Hepatocyte (in vitro differentiated cells): ENCODE measurements around the gene STARD10. TPM values are rescaled to one million over a fixed set of nuclear protein-coding genes. Genes with fewer than 3 reads are reported as not detected.
A peak's percentile ranks its signal among the peaks of the same experiment; 100 is the strongest.

Experiments
- DNase-seq: peaks from one replicate; pipeline ENCODE4 v3.0.0-alpha.2; 2016; ENCODE audit warnings: low spot score
- H2AFZ ChIP-seq: fragments of 200-600 bp; sonication (generic); 2 replicates; pipeline ENCODE4 v1.6.0; 2016; ENCODE audit warnings: antibody characterized with exemption, mild to moderate bottlenecking
- H3K27ac ChIP-seq: fragments of 200-600 bp; sonication (generic); 2 replicates; pipeline ENCODE4 v1.5.1; 2016; ENCODE audit warnings: mild to moderate bottlenecking
- H3K27me3 ChIP-seq: fragments of 200-600 bp; sonication (generic); 2 replicates; pipeline ENCODE4 v1.6.1; 2016
- H3K36me3 ChIP-seq: fragments of 200-600 bp; sonication (generic); replicated peaks from 2 replicates; pipeline ENCODE4 v1.5.1; 2016; ENCODE audit warnings: low read depth; ENCODE audit not compliant: insufficient read depth
- H3K4me1 ChIP-seq: fragments of 200-600 bp; sonication (generic); 2 replicates; pipeline ENCODE4 v1.5.1; 2016; ENCODE audit warnings: mild to moderate bottlenecking, moderate library complexity; ENCODE audit not compliant: insufficient read depth
- H3K4me2 ChIP-seq: fragments of 200-600 bp; sonication (generic); 2 replicates; pipeline ENCODE4 v1.6.0; 2016
- H3K4me3 ChIP-seq: fragments of 200-600 bp; sonication (generic); 2 replicates; pipeline ENCODE4 v1.5.1; 2016; ENCODE audit warnings: mild to moderate bottlenecking
- H3K79me2 ChIP-seq: fragments of 200-600 bp; sonication (generic); 2 replicates; pipeline ENCODE4 v1.6.0; 2017; ENCODE audit warnings: mild to moderate bottlenecking
- H3K9me2 ChIP-seq: fragments of 200-600 bp; sonication (generic); replicated peaks from 2 replicates; pipeline ENCODE4 v1.6.0; 2017; ENCODE audit warnings: mild to moderate bottlenecking; ENCODE audit not compliant: insufficient read depth
- H3K9me3 ChIP-seq: fragments of 200-600 bp; sonication (generic); 2 replicates; pipeline ENCODE4 v1.5.1; 2016; ENCODE audit warnings: low read depth, mild to moderate bottlenecking
- H4K20me1 ChIP-seq: fragments of 200-600 bp; sonication (generic); 2 replicates; pipeline ENCODE4 v1.6.0; 2016; ENCODE audit warnings: mild to moderate bottlenecking; ENCODE audit not compliant: insufficient read depth, poor library complexity, severe bottlenecking
- EZH2 ChIP-seq: fragments of 200-600 bp; sonication (generic); IDR thresholded peaks from 2 replicates; pipeline ENCODE4 v1.6.1; 2016; ENCODE audit warnings: antibody characterized with exemption, mild to moderate bottlenecking, borderline replicate concordance
- EZH2phosphoT487 ChIP-seq: fragments of 200-600 bp; sonication (generic); IDR thresholded peaks from one replicate; pipeline ENCODE4 v1.6.1; 2018; ENCODE audit warnings: antibody characterized with exemption, mild to moderate bottlenecking, low read depth, moderate library complexity; ENCODE audit not compliant: unreplicated experiment, severe bottlenecking
- WGBS: methylation state at CpG from one replicate; pipeline ENCODE4 v1.1.6; 2016; ENCODE audit warnings: low lambda C conversion rate; ENCODE audit errors: missing lambda C conversion rate; 5-methylcytosine and 5-hydroxymethylcytosine counted together
- polyA plus RNA-seq: library from polyadenylated mRNA; unstranded; fragments of >200 nt; fragmentation: Nextera tagmentation; extraction: Ambion mirVana; gene quantifications from 2 replicates; pipeline ENCODE4 v1.2.1, GENCODE V29; 2016
- total RNA-seq: library from RNA; depleted of rRNA; stranded (reverse); fragments of >200 nt; gene quantifications from 2 replicates; pipeline ENCODE4 v1.2.3, GENCODE V29; 2014
- TF ChIP-seq, protein P1 (sequence below): fragments of 200-600 bp; sonication (generic); IDR thresholded peaks from 2 replicates; pipeline ENCODE4 v1.5.1; 2016; ENCODE audit warnings: antibody characterized with exemption, mild to moderate bottlenecking; ENCODE audit not compliant: poor library complexity

The STARD10 gene
- total and polyA plus RNA-seq, 2 experiments from 2014 or later: 290 to 686 TPM

DNA sequence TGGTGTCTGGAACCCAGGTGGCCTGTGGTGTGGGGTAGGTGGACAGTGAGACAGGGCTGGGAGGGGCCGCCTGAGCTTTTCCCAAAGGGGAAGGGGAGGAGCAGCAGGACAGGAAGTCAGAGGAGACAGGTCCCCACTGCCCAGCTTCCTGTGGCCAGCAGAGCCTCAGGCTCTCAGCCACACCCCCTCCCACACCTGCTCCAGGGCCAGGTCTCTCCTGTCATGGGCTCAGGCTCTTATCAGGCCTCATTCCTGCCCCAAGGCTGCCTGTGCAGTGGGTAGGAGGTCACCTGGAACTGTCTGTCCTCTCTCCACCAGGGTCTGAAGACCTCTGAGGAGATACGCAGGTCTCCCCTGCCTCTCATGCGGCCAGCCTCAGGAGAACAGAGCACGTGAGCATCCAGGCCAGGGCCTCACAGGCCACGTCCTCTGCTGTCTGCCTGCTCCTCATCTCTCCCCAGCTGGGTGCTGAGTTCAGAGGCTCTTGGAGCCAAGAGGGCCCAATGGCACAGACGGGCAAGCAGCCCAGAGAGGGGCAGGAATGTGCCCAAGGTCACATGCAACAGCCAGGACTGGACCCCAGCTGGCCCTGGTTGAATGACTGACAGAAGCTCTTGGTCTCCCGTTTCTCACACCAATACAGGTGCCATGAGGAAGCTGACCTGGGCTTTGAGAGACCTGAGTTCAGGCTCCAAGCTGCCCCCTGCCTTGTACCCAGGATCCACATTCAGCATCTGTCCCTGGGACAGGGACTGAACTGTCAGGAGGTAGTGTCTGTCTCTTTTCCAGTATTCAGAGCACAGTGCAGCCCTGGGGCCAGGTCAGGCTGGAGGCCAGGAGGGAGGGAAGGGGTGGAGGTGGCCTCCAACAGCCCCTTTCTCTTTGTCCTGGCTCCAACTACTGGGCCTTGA, 16.7 kb downstream of the STARD10 start:
- H3K4me1 ChIP-seq: peaks cover 65% of the 10 kb centered on the region
- peak overlapping the region; percentile 87 for H3K27ac ChIP-seq
- 84% methylated on average over 7 of the region's 7 CpGs for WGBS
- DNase-seq: peak; percentile 65
- TF ChIP-seq EZH2phosphoT487 (no peak), EZH2 (no peak)
- TF ChIP-seq, protein P1, sequence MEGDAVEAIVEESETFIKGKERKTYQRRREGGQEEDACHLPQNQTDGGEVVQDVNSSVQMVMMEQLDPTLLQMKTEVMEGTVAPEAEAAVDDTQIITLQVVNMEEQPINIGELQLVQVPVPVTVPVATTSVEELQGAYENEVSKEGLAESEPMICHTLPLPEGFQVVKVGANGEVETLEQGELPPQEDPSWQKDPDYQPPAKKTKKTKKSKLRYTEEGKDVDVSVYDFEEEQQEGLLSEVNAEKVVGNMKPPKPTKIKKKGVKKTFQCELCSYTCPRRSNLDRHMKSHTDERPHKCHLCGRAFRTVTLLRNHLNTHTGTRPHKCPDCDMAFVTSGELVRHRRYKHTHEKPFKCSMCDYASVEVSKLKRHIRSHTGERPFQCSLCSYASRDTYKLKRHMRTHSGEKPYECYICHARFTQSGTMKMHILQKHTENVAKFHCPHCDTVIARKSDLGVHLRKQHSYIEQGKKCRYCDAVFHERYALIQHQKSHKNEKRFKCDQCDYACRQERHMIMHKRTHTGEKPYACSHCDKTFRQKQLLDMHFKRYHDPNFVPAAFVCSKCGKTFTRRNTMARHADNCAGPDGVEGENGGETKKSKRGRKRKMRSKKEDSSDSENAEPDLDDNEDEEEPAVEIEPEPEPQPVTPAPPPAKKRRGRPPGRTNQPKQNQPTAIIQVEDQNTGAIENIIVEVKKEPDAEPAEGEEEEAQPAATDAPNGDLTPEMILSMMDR: no peak
- no peaks in the 10 kb centered on the region for H3K27me3 ChIP-seq
- H3K79me2 ChIP-seq: peaks cover 87% of the 10 kb centered on the region
- peak overlapping the region; percentile 92 for H3K4me2 ChIP-seq
- H3K36me3 ChIP-seq: no peaks in the 10 kb centered on the region
- no peak overlapping the region for H2AFZ ChIP-seq
- no peak overlapping the region for H3K4me3 ChIP-seq
- H3K9me3 ChIP-seq: no peaks in the 10 kb centered on the region
- no peaks in the 10 kb centered on the region for H3K9me2 ChIP-seq
- peaks cover 48% of the 10 kb centered on the region for H4K20me1 ChIP-seq

GRCh38 chr11:72776117-72776843, 17.6 kb downstream of the STARD10 start:
- H4K20me1 ChIP-seq: peaks cover 52% of the 10 kb centered on the region
- TF ChIP-seq EZH2phosphoT487 (no peak), EZH2 (no peak)
- TF ChIP-seq, protein P1: no peak
- no peak for DNase-seq
- no peaks in the 10 kb centered on the region for H3K36me3 ChIP-seq
- peaks cover 68% of the 10 kb centered on the region for H3K4me1 ChIP-seq
- 83% methylated on average over 9 of the region's 9 CpGs for WGBS
- no peaks in the 10 kb centered on the region for H3K27me3 ChIP-seq
- H2AFZ ChIP-seq: no peak overlapping the region
- H3K4me2 ChIP-seq: peak overlapping the region; percentile 92
- peak overlapping the region; percentile 87 for H3K27ac ChIP-seq
- no peak overlapping the region for H3K4me3 ChIP-seq
- H3K9me3 ChIP-seq: no peaks in the 10 kb centered on the region
- H3K79me2 ChIP-seq: peaks cover 94% of the 10 kb centered on the region
- no peaks in the 10 kb centered on the region for H3K9me2 ChIP-seq

DNA sequence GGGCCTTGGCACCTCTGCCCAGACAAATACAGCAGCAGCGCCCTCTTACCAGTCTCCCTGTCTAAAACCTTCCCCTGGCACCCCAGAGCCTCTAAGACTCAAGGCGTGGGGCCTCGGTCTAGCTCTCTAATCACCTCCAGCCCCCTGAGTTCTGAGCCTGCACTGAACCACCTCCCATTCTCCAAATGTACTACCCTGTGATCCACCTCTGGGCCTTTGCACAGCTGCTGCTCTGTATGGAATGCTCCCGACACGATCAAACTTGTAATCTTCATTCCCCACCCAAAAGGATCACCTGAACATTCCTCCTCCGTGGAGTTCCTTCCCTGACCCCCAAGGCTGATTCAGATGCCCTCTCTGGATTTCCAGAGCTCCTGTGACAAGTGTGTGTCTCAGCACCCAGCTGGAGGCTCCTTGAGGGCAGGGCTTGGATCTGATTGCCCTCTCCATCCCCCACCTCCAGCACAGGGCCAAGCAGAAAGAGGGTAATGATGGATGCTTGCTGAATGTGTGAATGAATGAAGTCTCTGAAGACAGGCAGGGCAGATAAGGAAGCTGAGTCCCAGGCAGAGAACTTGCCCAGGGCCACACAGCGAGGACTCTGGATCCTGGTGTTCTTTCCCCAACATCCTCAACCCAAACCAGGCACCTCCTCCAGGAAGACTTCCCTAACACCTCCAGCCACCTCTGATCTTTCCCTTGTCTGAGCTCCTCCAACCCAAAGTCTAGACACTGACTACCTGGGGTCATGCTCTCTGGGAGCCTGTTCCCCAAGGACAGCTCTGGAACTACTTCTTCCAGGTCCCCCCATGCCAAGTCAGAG, 18.3 kb downstream of the STARD10 start:
- peak overlapping the region; percentile 41 for H3K4me2 ChIP-seq
- no peaks in the 10 kb centered on the region for H3K9me3 ChIP-seq
- peaks cover 60% of the 10 kb centered on the region for H4K20me1 ChIP-seq
- peak overlapping the region; percentile 87 for H3K27ac ChIP-seq
- H2AFZ ChIP-seq: no peak overlapping the region
- H3K4me1 ChIP-seq: peaks cover 71% of the 10 kb centered on the region
- H3K27me3 ChIP-seq: no peaks in the 10 kb centered on the region
- TF ChIP-seq, protein P1: no peak
- TF ChIP-seq EZH2phosphoT487 (no peak), EZH2 (no peak)
- peaks cover 94% of the 10 kb centered on the region for H3K79me2 ChIP-seq
- DNase-seq: no peak
- H3K4me3 ChIP-seq: no peak overlapping the region
- H3K9me2 ChIP-seq: no peaks in the 10 kb centered on the region
- 91% methylated on average over 7 of the region's 7 CpGs for WGBS
- H3K36me3 ChIP-seq: no peaks in the 10 kb centered on the region
